OCI-M2 (cell line): ENCODE data around the gene FBXW4.

Experiments
- DNase-seq: peaks from one replicate; lab custom pipeline; 2025; ENCODE audit not compliant: unreplicated experiment; lab: John Stamatoyannopoulos, UW

FBXW4 gene

GRCh38 chr10:101569323-101569621, 125.7 kb downstream of the FBXW4 start:
- DNase-seq = no peak

GRCh38 chr10:101568054-101568745, 126.8 kb downstream of the FBXW4 start:
- DNase-seq = no peak

GRCh38 chr10:101567165-101568006, 127.6 kb downstream of the FBXW4 start:
- no peak for DNase-seq

DNA sequence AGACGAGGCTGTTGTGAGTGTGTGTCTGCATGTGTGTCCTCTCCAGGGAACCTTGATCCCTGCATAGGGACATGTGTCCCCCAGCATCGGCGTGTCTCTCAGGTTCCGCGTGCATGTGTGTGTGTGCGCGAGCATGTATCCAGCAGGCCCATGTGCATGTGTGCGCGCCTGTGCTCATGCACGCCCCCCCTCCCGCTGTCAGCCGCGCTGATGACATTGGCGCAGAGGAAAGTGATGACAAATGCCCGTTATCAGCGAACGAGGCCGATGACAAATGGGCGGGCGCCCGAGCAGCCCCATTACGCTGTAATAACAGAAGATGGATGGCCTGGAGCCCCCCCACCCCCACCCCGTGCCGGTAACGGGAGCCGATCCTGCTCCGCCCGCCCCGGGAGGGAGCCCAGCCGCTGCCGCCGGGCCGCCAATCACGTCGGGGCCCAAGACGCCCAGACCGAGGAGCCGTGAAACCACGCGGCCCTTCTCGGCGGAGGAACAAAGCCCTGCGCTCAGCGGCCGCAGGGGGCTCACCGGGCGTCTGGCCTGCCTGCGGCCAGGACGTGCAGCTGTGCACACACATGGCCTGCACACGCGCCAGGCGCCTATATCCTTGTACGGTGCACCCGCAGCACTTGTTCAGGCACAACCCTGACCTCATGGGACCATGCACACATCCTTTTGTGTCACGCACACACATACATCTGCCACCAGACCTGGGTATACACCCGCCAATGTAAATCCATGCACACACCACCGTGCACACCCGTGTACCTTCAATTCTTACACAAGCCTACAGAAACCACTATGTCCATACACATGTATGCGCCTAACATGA, 128.4 kb downstream of the FBXW4 start:
- DNase-seq = no peak

GRCh38 chr10:101565936-101566332, 129.0 kb downstream of the FBXW4 start:
- no peak for DNase-seq

- no peak for DNase-seq
Observed at GRCh38 chr10:101565370-101565900, 129.5 kb downstream of the FBXW4 start.

GRCh38 chr10:101564490-101564991, 130.4 kb downstream of the FBXW4 start:
- no peak for DNase-seq

GRCh38 chr10:101563497-101564040, 131.4 kb downstream of the FBXW4 start:
- DNase-seq = no peak

GRCh38 chr10:101563007-101563406, 132.0 kb downstream of the FBXW4 start:
- no peak for DNase-seq

- DNase-seq = no peak
Observed at GRCh38 chr10:101562231-101562630, 132.7 kb downstream of the FBXW4 start.

GRCh38 chr10:101561068-101561915, 133.7 kb downstream of the FBXW4 start:
- DNase-seq = no peak
